HG03378 (cell line): ENCODE results near the gene CCDC71L.

Experiments used
- ATAC-seq: cut with Tn5 transposase; IDR thresholded peaks from one replicate; pipeline ENCODE4 v1.9.1; 2021; ENCODE audit warnings: mild to moderate bottlenecking, moderate library complexity; ENCODE audit not compliant: unreplicated experiment

The CCDC71L gene

DNA sequence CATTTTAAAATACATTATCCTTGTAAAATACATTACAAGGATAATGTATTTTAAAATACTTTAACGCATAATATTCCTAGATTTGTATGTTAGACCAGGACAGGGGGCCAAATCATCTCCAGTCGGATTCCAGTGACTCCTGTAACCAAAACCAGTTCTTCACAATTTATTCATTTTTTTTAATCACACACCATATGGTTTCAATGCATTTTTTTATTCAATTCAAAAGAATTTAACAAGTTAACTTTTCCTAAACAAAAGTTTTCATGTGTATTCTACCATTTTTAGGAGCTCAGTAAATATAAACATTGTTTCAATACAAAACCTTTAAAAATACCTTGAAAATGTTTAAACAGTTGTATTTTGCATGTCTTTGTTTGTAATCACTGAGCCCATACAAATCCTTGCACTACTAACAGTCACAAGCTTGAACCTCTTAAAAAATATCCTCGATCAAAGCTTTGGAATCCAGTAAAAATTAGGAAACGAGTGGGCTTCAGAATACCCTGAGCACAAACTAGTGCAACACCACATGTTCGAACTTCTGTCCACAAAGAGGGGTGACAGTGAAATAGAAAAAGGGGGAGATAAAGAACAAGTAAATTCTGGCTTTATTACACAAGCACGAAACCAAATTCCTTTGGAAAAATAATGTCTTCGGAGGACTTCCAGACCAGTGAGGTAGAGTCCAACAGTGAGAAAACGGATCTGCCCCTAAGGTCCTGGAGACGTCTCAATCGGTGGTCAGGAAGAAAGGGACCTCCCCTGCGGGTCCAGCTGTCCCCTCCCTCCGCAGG, 1.6 kb downstream of the CCDC71L start:
- no peak for ATAC-seq

DNA sequence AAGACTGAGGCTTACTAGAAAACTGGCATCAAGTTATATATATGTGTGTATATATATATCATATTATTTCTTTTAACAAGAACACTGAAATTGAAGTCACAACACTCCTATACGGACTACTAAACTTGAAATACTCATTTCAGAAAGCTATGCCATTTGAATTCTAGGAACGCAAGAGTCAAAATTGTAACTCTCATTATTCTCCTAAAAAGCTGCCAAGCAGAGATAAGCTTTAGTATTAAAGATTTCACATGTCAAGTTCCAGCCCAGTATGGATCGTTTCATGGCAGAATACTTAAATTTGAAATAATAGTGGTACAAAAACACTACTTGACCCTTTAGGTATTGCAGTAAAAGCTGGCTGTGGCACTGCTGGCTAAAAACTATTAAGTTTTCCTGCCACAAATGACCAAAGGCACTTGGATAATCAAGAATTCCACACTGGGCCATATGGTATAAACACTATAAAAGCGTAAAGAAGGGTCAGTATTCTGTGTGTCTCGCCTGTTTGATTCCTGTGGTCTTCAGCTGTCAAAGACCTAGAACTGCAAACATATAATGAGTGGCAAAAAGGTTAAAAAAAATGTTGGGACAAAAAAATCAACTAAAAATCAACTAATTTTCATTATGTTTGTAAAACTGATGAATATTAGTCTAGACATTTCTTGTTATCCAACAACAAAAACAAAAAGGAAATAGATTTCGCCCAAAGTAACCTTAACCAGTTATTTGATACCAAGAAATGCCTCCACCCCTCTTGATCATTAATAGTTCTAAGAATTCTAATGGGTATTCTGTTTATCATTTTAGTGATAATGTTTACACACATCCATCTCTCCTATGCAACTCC, 2.4 kb downstream of the CCDC71L start:
- ATAC-seq: no peak

DNA sequence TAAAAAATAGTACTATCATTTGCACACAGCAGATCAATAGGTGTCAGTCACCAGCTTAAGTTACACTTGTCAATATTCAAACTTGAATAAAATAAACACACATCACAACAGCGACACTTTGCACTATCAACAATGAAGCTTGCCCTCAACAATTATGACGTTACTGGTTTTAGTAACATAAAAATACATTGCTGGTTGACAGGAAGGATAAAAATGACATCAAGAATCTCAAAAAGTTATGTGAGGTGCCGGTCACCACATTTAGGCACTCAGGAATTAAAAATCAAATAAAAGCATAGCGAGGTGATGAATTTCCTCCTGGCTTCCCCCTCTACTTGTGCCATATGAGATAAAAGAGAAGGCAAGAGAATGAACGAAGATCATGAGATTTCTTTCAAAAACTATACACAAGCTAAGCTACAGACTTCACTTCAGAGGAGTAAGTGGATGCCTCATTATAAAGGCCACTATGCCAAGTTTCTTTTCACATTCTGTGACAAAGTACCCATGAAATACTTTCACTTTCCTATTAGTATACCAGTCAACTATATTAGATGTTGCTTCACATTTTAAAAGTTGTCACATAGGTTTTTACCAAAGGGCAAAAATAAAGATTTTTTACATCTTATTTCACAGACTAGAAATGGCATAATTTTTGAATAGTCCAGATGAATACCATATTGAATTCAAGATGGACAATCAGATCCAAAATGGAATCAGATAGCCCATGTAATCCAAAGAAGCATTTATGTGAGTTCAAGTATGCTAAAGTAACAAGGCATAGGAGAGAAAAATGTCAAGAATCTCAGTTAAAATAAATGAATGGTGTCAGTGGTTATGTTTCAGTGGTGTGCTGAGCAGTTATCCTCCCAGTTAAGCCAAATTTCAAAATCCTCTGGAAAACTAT, 3.6 kb downstream of the CCDC71L start:
- no peak for ATAC-seq

DNA sequence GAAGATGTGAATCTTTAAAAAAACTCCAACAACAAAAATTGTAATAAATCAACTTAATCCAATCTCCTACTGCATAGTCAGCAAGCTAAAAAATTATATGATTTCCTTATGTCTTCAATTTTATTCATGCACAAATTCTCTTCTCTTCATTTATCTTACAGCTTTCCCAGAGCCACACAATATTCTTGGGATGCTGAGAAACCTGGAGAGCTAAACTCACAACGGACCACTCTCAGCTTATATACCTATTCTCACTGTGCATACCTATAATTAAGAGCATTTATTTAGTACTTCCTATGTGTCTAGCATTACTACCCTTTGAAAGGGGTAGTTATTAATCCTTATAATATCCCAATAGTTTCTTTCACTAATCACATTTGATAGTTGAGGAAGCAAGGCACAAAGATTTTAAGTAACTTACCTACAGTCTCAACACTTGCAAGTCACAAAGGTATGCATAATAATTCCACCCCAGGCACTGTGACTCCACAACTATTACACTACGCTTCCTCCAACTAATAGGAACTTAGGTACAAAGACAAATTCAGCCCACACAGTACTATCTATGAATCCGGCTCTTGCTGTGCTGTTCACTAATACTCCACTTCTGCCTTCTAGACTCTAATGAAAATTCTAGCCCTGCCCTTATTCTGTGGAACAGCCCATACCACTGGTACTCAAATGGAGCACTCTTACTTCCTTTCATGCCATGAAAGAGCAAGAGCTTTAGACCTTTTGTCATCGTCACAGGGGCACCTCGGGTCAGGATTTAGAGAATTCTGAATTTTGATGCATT, 5.1 kb downstream of the CCDC71L start:
- no peak for ATAC-seq

DNA sequence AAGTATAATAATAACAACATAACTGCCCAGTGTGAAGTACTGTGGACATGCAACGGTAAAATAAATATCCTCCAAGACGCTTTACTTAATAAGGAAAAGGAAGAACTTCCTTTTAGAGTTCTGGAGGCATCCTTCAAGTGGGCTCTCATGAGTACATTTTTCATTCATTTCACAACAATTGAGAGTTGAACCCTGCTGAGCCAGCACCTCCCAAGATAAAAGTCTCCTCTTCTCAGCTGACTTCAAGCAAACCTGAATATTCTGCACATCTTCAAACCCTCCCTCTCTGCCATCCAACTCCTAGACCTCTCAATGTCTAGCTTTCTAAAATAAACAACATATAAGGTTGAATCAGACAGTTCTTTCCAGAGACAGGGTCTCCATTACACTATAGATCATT, 7.5 kb downstream of the CCDC71L start:
- ATAC-seq: no peak

DNA sequence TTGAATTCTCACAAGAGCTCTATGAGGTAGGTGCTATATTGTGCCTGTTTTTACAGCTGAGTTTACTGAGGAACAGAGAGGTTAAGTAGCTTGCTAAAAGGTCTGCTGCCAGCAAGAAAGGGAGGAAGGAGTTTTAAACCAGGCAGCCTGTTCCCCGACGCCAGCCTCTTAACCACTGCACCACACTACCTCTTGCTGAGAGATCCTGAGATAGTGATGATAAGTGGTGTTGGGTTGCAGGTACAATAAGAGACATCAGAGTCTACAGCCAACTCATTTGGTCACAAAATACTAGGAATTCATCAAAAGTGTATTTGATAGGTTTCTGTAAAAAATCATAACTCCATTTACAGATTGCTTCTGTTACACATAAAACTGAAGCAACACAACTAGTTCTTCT, 8.0 kb downstream of the CCDC71L start:
- ATAC-seq: no peak

DNA sequence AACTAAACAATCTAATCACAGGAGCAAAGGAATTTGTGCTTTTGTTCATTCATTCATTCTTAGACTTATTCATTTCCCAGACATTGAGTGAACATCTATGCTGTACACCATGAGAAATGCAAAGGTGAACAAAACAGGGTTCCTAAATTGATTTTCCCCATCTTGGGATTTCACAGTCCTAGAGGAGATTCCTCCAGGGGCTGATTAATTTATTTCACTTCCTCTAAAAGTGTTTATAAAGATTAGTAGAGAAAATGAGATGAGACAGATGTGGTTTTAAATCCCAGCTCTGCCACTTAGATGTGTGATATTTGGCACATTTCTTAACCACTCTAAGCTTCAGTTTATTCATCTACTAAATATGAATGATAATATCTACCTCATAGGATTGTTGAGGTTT, 8.9 kb downstream of the CCDC71L start:
- ATAC-seq: no peak

DNA sequence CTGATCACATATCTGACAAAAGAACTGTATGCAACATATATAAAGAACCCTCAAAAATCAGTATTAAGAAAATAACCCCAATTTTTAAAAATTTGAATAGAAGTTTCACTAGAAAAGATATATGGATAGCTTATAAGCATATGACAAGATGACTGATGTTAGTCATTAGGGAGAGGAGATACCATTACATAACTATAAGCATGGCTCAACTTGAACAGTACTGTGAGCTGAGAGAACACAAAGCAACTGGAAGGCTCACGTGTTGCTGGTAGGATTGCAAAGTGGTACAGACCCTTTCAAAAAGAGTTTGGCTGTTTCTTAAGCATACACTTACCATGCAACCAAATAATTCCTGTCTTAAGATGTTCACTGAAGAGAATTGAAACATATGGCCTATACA, 14.7 kb downstream of the CCDC71L start:
- ATAC-seq: no peak

DNA sequence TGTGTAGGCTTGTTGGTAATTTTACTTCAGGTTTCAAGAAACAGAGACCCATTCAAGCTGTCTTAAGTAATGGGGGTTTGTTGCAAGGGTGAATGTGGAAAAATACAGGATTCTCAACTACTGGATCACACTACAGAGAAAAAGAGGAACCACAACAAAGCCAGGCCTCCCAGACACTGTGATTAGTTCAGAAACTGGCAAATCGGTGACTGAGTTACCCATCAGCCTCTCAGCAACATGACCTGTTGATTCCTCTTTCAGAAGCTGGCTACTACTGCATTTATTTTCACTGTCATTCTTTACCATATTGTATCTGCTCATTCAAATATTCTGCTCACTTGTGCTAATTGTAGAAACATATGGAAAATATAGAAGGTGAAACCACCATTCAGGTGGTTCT, 16.0 kb downstream of the CCDC71L start:
- ATAC-seq: no peak

DNA sequence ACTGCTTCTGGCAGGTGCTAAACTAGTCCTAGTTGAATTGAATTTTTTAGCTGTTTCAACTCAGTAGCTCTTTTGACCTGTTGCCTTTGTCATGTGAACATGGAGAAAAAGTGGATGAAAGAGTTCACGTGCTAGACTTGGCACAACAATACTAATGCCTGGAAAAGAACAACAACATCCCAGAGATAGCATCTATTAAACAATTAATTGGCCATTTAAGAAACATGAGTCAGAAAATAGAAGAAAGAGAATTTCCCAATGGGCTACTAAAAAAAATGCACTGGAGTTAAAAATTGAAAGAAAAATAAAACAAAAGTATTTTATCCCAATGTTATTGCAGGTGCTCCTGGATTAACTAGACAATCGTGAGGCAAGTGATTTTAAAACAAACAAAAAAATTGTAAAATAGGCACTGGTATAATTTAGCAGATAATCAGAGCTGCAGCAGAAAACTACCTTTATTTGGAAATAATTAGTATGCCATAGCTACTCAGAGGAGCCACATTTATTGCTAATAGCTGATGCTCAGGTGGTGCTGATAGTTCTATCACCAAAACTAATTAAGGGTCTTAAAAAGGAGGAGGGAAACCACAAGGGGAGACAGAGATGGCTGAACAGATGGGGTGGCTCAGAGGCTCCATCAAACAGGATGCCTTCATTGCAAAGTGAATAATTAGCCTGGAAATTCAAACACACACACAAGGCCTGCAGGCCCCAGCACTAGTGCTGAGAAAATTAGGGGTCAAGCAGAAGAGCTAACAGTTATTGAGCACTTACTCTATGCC, 17.6 kb downstream of the CCDC71L start:
- no peak for ATAC-seq

DNA sequence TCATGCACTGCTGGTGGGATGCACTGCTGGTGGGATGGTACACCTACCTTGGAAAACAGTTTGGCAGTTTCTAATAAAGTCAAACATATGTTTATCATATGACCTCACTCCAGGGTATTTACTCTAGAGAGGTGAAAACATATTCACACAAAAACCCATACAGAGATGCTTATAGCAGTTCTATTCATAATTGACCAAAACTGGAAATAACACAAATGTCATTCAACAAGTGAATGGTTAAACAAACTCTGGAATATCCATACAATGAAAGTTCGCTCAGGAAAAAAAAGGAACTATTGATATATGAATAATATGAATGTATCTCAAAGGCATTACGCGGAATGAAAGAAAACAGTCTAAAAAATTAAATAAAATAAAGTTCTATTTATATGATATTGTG, 19.5 kb downstream of the CCDC71L start:
- no peak for ATAC-seq

DNA sequence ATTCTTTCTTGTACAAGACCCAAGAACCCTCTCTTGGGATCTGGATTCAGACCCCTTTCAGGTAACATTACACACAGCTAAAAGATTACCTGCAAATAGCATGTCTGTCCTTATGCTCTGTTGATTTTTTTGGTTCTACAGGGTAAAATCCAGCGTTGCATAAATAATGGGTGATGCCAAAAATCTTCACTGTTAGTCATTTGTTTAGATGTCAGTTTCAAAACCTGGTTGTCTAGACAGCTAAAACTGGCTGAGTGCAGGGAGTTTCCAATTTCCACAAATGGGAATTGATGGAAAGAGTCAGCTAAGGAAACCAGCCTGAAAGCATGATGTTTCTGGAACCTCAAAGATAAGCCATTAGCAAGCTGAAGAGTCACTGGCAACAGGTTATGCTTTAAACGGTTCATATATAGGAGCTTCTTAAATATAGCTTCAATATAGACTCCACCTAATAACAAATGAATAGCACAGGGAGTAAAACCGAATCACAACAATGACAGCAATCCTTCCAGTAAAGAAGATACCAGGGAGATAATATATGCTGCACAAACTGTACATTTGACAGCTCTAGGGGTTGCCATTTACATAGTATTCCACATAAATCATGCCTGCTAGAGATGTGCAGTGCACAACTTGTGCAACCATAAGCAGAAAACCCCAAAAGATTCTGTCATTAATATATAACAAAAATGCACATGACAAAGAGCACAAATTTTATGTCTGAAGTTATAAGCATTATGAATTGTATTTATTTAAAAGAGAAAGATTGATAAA, 20.4 kb downstream of the CCDC71L start:
- no peak for ATAC-seq

DNA sequence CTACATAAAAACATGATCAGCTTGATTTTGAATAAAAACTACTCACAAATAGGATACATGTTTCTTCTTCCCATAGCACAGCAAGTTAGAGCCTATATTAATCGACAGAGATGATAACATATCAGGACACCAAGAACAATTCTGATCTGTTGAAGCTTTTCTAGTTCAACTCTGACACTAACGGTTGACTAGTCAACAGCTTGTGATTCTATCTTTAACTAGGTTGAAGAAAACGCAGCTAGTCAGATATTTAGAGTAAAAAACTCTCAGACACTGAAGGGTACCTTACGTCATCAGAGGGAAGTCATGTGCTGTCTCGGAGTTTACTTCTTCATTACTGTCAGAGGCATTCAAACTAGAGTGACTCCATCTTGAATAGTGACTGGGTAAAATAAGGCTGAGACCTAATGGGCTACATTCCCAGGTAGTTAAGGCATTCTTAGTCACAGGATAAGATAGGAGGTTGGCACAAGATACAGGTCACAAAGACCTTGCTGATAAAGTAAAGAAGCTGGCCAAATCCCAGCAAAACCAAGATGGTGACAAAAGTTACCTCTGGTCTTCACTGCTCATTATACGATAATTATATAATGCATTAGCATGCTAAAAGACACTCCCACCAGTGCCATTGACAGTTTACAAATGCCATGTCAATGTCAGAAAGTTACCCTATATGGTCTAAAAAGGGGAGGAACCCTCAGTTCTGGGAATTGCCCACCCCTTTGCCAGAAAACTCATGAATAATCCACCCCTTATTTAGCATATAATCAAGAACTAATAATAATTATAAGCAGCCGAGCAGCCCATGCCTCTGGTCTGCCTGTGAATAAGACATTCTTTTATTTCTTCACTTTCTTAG, 21.3 kb downstream of the CCDC71L start:
- no peak for ATAC-seq

DNA sequence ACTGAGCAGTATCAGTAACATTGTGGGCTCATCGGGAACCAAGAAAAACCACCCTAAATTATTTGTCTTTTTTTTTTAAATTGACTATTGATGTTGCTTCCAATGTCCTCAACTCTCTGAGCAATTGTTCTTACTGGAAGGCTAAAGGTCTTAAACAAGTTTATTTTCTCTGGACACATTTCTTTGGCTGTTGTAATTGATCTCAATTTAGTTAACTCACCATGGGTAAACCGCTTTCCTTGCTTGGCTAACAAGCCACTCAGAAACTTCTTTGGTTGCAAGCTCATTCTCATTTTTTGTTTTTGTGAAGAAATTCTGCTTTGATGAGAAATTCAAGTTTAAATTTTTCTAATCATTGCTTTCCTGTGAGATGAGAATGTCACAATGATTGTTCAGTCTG, 25.5 kb downstream of the CCDC71L start:
- no peak for ATAC-seq

DNA sequence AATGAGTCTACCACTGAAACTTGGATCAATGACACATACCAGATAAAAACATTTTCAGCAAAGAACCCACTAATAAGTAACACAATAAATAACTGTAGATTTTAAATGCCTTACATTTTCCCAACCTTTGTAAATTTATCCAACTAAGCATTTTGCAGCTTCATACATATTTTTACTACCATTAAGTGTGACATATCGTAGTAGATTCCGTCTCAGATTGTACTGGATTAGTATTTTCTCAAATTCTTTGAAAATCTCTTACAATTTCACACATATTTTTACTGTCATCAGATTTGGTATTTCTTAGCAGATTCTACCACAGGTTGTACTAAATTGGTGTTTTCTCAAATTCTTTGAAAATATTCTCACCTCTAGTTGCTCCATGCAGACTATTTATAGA, 26.0 kb downstream of the CCDC71L start:
- ATAC-seq: no peak

DNA sequence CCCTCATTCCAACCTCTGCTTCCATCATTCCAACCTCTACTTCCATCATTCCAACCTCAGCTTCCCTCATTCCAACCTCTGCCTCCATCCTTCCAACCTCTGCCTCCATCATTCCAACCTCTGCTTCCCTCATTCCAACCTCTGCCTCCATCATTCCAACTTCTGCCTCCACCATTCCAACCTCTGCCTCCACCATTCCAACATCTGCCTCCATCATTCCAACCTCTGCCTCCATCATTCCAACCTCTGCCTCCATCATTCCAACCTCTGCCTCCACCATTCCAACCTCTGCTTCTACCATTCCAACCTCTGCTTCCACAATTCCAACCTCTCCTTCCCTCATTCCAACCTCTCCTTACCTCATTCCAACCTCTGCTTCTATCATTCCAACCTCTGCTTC, 30.3 kb downstream of the CCDC71L start:
- no peak for ATAC-seq

DNA sequence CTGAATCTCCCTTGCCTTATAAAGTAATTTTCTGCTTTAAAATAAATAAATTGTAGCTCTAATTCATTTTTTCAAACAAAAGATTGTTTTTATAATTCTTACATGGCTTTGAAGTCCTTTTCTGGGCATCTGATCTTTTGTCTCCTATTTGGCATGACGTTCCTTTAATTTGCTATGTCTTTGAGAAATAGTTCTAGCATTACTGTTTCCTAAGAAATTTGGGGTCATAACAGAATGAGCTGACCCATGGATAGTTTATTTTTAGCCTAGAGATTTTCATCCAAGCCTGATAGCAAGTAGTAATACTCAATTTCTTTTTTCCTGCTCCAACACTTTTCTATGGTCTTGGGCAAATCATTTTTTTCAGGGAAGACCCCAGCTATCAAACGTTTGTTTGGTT, 31.4 kb downstream of the CCDC71L start:
- no peak for ATAC-seq
